Central memory CD8-positive, alpha-beta T cell (primary cell): ENCODE data around the gene GPR3.

Source experiments
- ATAC-seq: fragments of 150-1000 bp; cut with Tn5 transposase; replicated peaks from 2 replicates; pipeline ENCODE4 v1.10.0; 2022; ENCODE audit warnings: mild to moderate bottlenecking, moderate FRiP score, moderate number of reproducible peaks; ENCODE audit not compliant: poor library complexity, severe bottlenecking; ENCODE audit errors: extremely low read depth
- DNase-seq, 2 donors: peaks; one replicate each; pipeline ENCODE4 v3.0.0; 2021; ENCODE audit warnings: low spot score in 2 of 2
- H3K27ac Mint-ChIP-seq: one replicate; pipeline ENCODE4 v1.8.0; 2022; ENCODE audit warnings: low read depth, mild to moderate bottlenecking, moderate library complexity, mixed read lengths
- H3K27me3 Mint-ChIP-seq: one replicate; pipeline ENCODE4 v1.8.0; 2022; ENCODE audit warnings: mixed read lengths
- H3K36me3 Mint-ChIP-seq: one replicate; pipeline ENCODE4 v1.8.0; 2022; ENCODE audit warnings: mild to moderate bottlenecking, moderate library complexity, mixed read lengths; ENCODE audit not compliant: insufficient read depth
- H3K4me1 Mint-ChIP-seq: one replicate; pipeline ENCODE4 v1.8.0; 2022; ENCODE audit warnings: mixed read lengths
- H3K4me3 Mint-ChIP-seq: one replicate; pipeline ENCODE4 v1.8.0; 2022; ENCODE audit warnings: mild to moderate bottlenecking, moderate library complexity, mixed read lengths
- H3K9me3 Mint-ChIP-seq: one replicate; pipeline ENCODE4 v1.8.0; 2022; ENCODE audit warnings: mixed read lengths

GPR3 gene

GRCh38 chr1:27353166-27353565 lies 39.3 kb upstream of the GPR3 start:
- H3K36me3 Mint-ChIP-seq = peaks cover 28% of the 10 kb centered on the region
- DNase-seq (no peak), ATAC-seq (no peak)
- no peak overlapping the region for H3K4me3 Mint-ChIP-seq
- peaks cover 25% of the 10 kb centered on the region for H3K4me1 Mint-ChIP-seq
- no peaks in the 10 kb centered on the region for H3K9me3 Mint-ChIP-seq
- H3K27me3 Mint-ChIP-seq = no peaks in the 10 kb centered on the region
- peak overlapping the region; percentile 78 for H3K27ac Mint-ChIP-seq

- peaks cover 26% of the 10 kb centered on the region for H3K36me3 Mint-ChIP-seq
- H3K9me3 Mint-ChIP-seq = no peaks in the 10 kb centered on the region
- H3K27ac Mint-ChIP-seq = no peak overlapping the region
- no peak overlapping the region for H3K4me3 Mint-ChIP-seq
- peaks cover 25% of the 10 kb centered on the region for H3K4me1 Mint-ChIP-seq
- H3K27me3 Mint-ChIP-seq = no peaks in the 10 kb centered on the region
- no peak for ATAC-seq
- no peak for DNase-seq
These were observed 38.8 kb upstream of the GPR3 start for GRCh38 chr1:27353629-27354028.

- DNase-seq (no peak), ATAC-seq (no peak)
- peak overlapping the region; percentile 88 for H3K27ac Mint-ChIP-seq
- H3K27me3 Mint-ChIP-seq = no peaks in the 10 kb centered on the region
- H3K36me3 Mint-ChIP-seq = peaks cover 24% of the 10 kb centered on the region
- H3K4me1 Mint-ChIP-seq = peaks cover 43% of the 10 kb centered on the region
- H3K9me3 Mint-ChIP-seq = no peaks in the 10 kb centered on the region
- H3K4me3 Mint-ChIP-seq = peak overlapping the region; percentile 75
These were observed 36.7 kb upstream of the GPR3 start for GRCh38 chr1:27355683-27356082.

- H3K4me3 Mint-ChIP-seq = peak overlapping the region; percentile 75
- no peaks in the 10 kb centered on the region for H3K27me3 Mint-ChIP-seq
- no peaks in the 10 kb centered on the region for H3K9me3 Mint-ChIP-seq
- peak overlapping the region; percentile 80 for H3K27ac Mint-ChIP-seq
- DNase-seq = no peak
- ATAC-seq = no peak
- peaks cover 43% of the 10 kb centered on the region for H3K4me1 Mint-ChIP-seq
- H3K36me3 Mint-ChIP-seq = peaks cover 22% of the 10 kb centered on the region
These were observed 36.2 kb upstream of the GPR3 start for GRCh38 chr1:27356277-27356618.

GRCh38 chr1:27356619-27357280 lies 35.7 kb upstream of the GPR3 start:
- peak in 1 of 2 donors; percentile 32 for DNase-seq
- H3K27ac Mint-ChIP-seq = peak overlapping the region; percentile 80
- H3K4me1 Mint-ChIP-seq = peaks cover 43% of the 10 kb centered on the region
- peak overlapping the region; percentile 75 for H3K4me3 Mint-ChIP-seq
- peak; percentile 64 for ATAC-seq
- H3K9me3 Mint-ChIP-seq = no peaks in the 10 kb centered on the region
- H3K27me3 Mint-ChIP-seq = no peaks in the 10 kb centered on the region
- peaks cover 22% of the 10 kb centered on the region for H3K36me3 Mint-ChIP-seq

GRCh38 chr1:27357281-27358037 lies 35.0 kb upstream of the GPR3 start:
- peak overlapping the region; percentile 75 for H3K4me3 Mint-ChIP-seq
- H3K27ac Mint-ChIP-seq = peak overlapping the region; percentile 80
- peaks cover 43% of the 10 kb centered on the region for H3K4me1 Mint-ChIP-seq
- no peaks in the 10 kb centered on the region for H3K9me3 Mint-ChIP-seq
- ATAC-seq (peak; percentile 67), DNase-seq (peak; percentile 77 to 81)
- no peaks in the 10 kb centered on the region for H3K27me3 Mint-ChIP-seq
- H3K36me3 Mint-ChIP-seq = peaks cover 20% of the 10 kb centered on the region

GRCh38 chr1:27358038-27358927 lies 34.1 kb upstream of the GPR3 start:
- H3K27ac Mint-ChIP-seq = peak overlapping the region; percentile 80
- peaks cover 17% of the 10 kb centered on the region for H3K36me3 Mint-ChIP-seq
- H3K4me3 Mint-ChIP-seq = peak overlapping the region; percentile 75

GRCh38 chr1:27358928-27359313 lies 33.5 kb upstream of the GPR3 start:
- Mint-ChIP-seq H3K27ac (no peak overlapping the region), H3K9me3 (no peaks in the 10 kb centered on the region), H3K36me3 (peaks cover 15% of the 10 kb centered on the region), H3K4me3 (peak overlapping the region; percentile 70), H3K4me1 (peaks cover 38% of the 10 kb centered on the region), H3K27me3 (no peaks in the 10 kb centered on the region)
- DNase-seq = no peak
- ATAC-seq = no peak

More at GRCh38 chr1:27358038-27358927, 34.1 kb upstream of the GPR3 start:
- Mint-ChIP-seq H3K4me1 (peaks cover 43% of the 10 kb centered on the region), H3K9me3 (no peaks in the 10 kb centered on the region), H3K27me3 (no peaks in the 10 kb centered on the region)
- no peak for ATAC-seq
- no peak for DNase-seq

GRCh38 chr1:27359822-27360158 lies 32.6 kb upstream of the GPR3 start:
- H3K27me3 Mint-ChIP-seq = no peaks in the 10 kb centered on the region
- H3K36me3 Mint-ChIP-seq = peaks cover 15% of the 10 kb centered on the region
- peak overlapping the region; percentile 70 for H3K4me3 Mint-ChIP-seq
- H3K9me3 Mint-ChIP-seq = no peaks in the 10 kb centered on the region
- ATAC-seq (no peak), DNase-seq (no peak)
- H3K4me1 Mint-ChIP-seq = peaks cover 45% of the 10 kb centered on the region
- H3K27ac Mint-ChIP-seq = peak overlapping the region; percentile 54

- Mint-ChIP-seq H3K27me3 (no peaks in the 10 kb centered on the region), H3K4me3 (peak overlapping the region; percentile 70), H3K4me1 (peaks cover 47% of the 10 kb centered on the region), H3K36me3 (peaks cover 15% of the 10 kb centered on the region), H3K27ac (peak overlapping the region; percentile 54), H3K9me3 (no peaks in the 10 kb centered on the region)
- DNase-seq (no peak), ATAC-seq (no peak)
These were observed 32.0 kb upstream of the GPR3 start for GRCh38 chr1:27360159-27361043.

GRCh38 chr1:27361044-27361402 lies 31.4 kb upstream of the GPR3 start:
- H3K27me3 Mint-ChIP-seq = no peaks in the 10 kb centered on the region
- peaks cover 15% of the 10 kb centered on the region for H3K36me3 Mint-ChIP-seq
- H3K9me3 Mint-ChIP-seq = no peaks in the 10 kb centered on the region
- H3K4me1 Mint-ChIP-seq = peaks cover 48% of the 10 kb centered on the region
- DNase-seq (no peak), ATAC-seq (no peak)
- peak overlapping the region; percentile 70 for H3K4me3 Mint-ChIP-seq
- peak overlapping the region; percentile 54 for H3K27ac Mint-ChIP-seq

GRCh38 chr1:27361553-27361952 lies 30.9 kb upstream of the GPR3 start:
- Mint-ChIP-seq H3K27me3 (no peaks in the 10 kb centered on the region), H3K27ac (no peak overlapping the region), H3K9me3 (no peaks in the 10 kb centered on the region), H3K4me3 (peak overlapping the region; percentile 70), H3K4me1 (peaks cover 43% of the 10 kb centered on the region), H3K36me3 (peaks cover 12% of the 10 kb centered on the region)
- DNase-seq = no peak
- no peak for ATAC-seq
